SJSA1 (cell line): ENCODE measurements around the gene JMJD4. TPM values are rescaled to one million over a fixed set of nuclear protein-coding genes. Genes with fewer than 3 reads are reported as not detected.

Experiments used
- DNase-seq, 2 experiments: peaks; one replicate each; pipeline ENCODE4 v3.0.0-alpha.2; 2015 to 2020; ENCODE audit warnings: low spot score in 2 of 2, low read depth in 1 of 2
- H3K27ac ChIP-seq: fragments of 250-450 bp; sonication (Bioruptor Pico); 2 replicates; pipeline ENCODE4 v1.5.1; 2020; ENCODE audit warnings: mild to moderate bottlenecking, moderate library complexity
- H3K27me3 ChIP-seq: fragments of 250-450 bp; sonication (Bioruptor Pico); replicated peaks from 2 replicates; pipeline ENCODE4 v1.5.1; 2020; ENCODE audit warnings: mild to moderate bottlenecking, moderate library complexity
- H3K36me3 ChIP-seq: fragments of 250-450 bp; sonication (Bioruptor Pico); 2 replicates; pipeline ENCODE4 v1.5.1; 2020; ENCODE audit warnings: mild to moderate bottlenecking
- H3K4me1 ChIP-seq: fragments of 250-450 bp; sonication (Bioruptor Pico); replicated peaks from 2 replicates; pipeline ENCODE4 v1.6.1; 2021; ENCODE audit warnings: mild to moderate bottlenecking
- H3K4me3 ChIP-seq: fragments of 250-450 bp; sonication (Bioruptor Pico); 2 replicates; pipeline ENCODE4 v1.5.1; 2020; ENCODE audit warnings: mild to moderate bottlenecking
- H3K9me3 ChIP-seq: fragments of 250-450 bp; sonication (Bioruptor Pico); replicated peaks from 2 replicates; pipeline ENCODE4 v1.5.1; 2020; ENCODE audit warnings: mild to moderate bottlenecking
- total RNA-seq: library from RNA; depleted of rRNA; stranded (reverse); fragments of >200 nt; shearing (Covaris generic); gene quantifications from 2 replicates; pipeline ENCODE4 v1.2.3, GENCODE V29; 2014

Gene JMJD4
- total RNA-seq, 1 experiment from 2014 or later = 28.8 TPM

DNA sequence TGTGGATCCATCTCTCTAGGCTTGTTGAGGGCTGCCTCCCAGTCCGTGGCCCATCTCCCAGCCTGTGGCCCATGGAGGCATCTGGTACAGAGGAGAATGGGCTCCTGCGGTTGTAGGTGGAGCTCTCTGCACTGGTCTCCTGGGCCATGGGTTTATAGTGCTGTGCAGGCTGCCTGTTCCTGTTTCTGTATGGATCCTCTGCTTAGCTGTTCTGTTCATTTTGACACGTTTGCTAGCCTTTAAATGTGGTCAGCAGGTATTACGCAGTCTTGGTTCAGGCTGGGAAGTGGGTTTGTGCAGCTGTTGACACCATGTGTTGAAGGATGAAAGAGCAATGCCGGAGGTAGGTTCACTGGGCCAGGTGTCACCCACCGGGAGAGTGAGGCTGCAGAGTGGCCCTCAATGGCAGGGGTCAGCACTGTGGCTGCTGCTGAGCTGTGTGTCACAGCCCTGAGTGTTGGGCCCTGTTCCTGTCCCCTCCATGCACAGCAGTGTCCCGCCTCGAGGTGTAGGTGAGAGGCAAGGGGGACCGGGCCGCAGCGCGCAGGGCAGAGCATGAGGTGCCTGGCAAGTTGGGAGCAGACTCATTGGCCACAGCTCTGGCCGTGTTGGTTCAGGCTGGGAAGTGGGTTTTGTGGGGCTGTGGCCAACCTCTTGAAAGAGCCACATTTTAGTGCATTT, 39.1 kb upstream of the JMJD4 start:
- H3K4me1 ChIP-seq = peaks cover 52% of the 10 kb centered on the region
- no peak overlapping the region for H3K27ac ChIP-seq
- H3K4me3 ChIP-seq = no peak overlapping the region
- H3K9me3 ChIP-seq = no peaks in the 10 kb centered on the region
- peaks cover 18% of the 10 kb centered on the region for H3K36me3 ChIP-seq
- no peaks in the 10 kb centered on the region for H3K27me3 ChIP-seq
- DNase-seq = no peak

DNA sequence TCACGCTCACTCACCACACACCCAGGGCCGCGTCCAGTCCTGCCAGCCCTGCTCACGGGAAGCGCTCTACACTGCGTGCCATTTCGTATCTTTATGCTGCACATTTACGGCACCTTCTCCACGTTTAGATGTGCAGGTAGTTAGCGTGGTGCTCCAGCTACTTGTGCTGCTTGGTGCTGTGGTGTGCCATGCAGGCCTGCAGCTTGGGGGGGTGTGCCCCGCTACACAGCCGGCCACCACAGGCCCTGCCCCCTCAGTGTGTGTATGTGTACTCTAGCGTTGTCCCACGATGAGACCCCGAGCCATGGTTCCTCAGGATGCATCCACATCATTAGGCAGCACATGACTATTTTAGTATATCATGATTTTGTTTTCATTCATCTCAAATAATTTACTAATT, 38.5 kb upstream of the JMJD4 start:
- Histone ChIP-seq H3K36me3 (peaks cover 21% of the 10 kb centered on the region), H3K4me3 (no peak overlapping the region), H3K27ac (no peak overlapping the region), H3K27me3 (no peaks in the 10 kb centered on the region), H3K9me3 (no peaks in the 10 kb centered on the region), H3K4me1 (peaks cover 46% of the 10 kb centered on the region)
- no peak for DNase-seq

DNA sequence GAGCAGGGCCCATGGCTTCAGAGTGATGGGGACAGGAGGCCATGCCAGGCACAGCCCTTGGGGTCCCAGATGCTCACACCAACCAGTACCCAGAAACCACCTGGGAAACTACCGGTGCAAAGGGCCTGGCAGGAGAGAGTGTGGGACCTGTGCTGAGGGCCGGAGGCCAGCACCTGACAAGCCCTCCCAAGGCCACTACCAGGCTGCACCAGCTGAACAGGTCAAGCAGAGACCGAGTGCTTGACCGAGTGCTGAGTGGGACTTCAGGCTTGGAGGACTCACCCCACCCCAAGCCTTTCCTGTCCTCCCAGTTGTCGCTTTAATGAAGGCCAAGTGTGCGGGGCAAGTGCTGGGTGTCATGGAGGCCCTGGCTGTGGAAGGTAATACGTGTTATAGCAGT, 36.7 kb upstream of the JMJD4 start:
- no peak overlapping the region for H3K4me3 ChIP-seq
- DNase-seq = no peak
- peaks cover 33% of the 10 kb centered on the region for H3K4me1 ChIP-seq
- no peaks in the 10 kb centered on the region for H3K27me3 ChIP-seq
- H3K36me3 ChIP-seq = peaks cover 39% of the 10 kb centered on the region
- no peaks in the 10 kb centered on the region for H3K9me3 ChIP-seq
- no peak overlapping the region for H3K27ac ChIP-seq

DNA sequence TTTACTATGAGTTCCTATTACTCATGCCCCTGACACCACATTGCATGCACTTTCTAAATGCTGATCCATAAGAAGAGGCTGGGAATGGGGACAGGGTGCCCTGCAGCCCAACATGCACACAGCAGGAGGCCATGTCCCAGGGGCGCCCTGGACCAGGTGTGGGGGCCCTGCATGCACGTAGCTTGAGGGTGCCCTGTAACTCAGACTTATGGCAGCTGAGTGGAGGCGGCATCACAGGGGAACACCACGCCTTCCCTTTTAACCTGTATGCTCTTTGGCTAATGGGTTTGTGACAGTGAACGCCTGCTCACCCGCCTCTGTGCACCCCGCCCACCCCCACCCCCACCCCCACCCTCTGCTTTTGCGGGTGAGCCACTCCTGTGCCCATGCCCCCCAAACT, 36.2 kb upstream of the JMJD4 start:
- H3K27ac ChIP-seq = no peak overlapping the region
- H3K4me3 ChIP-seq = no peak overlapping the region
- no peaks in the 10 kb centered on the region for H3K9me3 ChIP-seq
- peaks cover 30% of the 10 kb centered on the region for H3K4me1 ChIP-seq
- DNase-seq = no peak
- H3K36me3 ChIP-seq = peaks cover 42% of the 10 kb centered on the region
- H3K27me3 ChIP-seq = no peaks in the 10 kb centered on the region

DNA sequence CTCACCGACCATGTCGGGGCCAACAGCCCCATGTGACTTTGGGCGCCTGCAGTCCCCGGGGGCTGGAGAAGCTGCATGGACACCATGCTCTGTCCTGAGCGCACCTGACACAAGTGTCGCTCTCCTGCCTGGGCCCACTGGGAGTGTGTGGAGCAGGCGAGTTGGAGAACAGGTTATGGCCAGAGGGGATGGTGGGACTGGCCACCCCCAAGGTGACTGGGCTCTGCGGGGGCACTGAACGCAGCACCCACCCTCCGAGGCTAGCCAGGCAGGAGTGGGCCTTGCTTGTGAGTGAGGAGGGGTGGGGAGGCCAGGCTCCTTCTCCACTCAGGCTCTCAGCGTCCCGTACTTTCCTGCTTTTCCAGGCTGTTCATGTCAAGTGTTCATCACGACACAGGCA, 35.7 kb upstream of the JMJD4 start:
- Histone ChIP-seq H3K27me3 (no peaks in the 10 kb centered on the region), H3K27ac (no peak overlapping the region), H3K36me3 (peaks cover 44% of the 10 kb centered on the region), H3K4me1 (peaks cover 30% of the 10 kb centered on the region), H3K9me3 (no peaks in the 10 kb centered on the region), H3K4me3 (no peak overlapping the region)
- DNase-seq = no peak

DNA sequence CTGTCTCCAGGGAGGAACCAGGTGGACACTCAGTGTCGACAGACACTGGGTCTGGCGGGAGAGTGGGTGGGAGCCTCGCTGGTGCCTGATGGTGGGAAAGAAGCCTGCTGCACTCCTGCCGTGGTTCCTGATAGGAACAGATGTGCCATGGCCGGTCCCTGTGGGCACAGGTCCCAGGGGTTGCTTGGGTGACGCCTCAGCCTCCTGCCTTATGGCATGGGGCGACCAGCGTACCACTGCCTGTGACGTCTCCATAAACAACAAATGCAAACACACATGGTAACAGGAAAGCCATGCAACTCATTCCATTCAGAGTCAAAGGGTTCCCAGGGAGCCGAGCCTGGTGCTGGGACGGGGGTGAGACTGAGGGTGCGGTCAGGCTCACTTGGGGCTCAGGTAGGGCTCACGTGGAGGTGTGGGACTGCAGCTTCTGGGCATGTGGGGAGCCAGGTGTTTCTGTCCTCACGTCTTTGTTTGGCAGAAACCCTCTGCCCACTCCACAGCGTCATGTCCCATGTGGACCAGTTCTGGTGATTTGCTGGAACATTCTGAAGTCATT, 34.9 kb upstream of the JMJD4 start:
- Histone ChIP-seq H3K4me3 (no peak overlapping the region), H3K36me3 (peaks cover 47% of the 10 kb centered on the region), H3K27me3 (no peaks in the 10 kb centered on the region), H3K27ac (no peak overlapping the region), H3K9me3 (no peaks in the 10 kb centered on the region), H3K4me1 (peaks cover 23% of the 10 kb centered on the region)
- no peak for DNase-seq

DNA sequence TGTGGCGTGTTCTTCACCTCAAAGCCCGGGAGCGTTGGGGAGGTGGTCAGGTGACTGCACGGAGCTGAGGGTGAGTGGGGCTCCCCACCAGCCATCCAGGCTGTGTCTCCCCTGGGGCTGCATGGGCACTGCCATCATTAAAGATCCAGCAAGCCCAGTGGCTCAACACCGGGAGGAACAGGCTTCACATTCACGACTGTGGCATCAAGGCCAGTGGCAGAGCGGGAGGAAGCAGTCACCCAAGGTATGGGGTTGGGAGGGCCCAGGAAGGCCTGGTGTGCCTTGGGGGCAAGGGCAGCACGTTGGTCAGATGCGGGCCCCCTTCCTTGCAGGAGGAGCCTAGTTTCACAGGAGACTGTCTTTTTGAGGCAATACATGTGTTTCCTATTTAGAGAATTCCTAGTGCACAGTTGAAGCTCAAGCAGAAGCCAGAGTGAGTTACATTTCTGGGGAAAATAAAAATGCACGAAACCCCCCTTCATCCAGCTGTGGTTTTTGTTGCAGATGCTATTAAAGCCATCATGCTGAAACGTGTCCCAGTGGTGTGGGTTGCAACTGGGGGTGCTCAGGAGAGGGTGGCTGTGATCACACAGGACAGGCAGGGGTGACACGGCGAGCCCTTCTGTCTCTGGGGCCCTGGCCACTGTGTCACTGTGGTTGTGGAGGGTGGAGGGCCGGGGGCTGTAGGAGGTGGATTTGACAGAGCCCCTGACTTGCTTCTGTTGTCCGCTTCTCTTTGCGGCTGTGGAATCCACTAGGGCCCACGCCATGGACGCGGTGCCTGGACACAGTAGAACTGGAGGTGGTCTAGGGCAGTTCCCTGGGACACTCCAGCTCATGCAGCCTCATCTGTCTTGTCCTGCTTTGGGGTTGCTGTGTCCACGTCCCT, 34.2 kb upstream of the JMJD4 start:
- peaks cover 46% of the 10 kb centered on the region for H3K36me3 ChIP-seq

DNA sequence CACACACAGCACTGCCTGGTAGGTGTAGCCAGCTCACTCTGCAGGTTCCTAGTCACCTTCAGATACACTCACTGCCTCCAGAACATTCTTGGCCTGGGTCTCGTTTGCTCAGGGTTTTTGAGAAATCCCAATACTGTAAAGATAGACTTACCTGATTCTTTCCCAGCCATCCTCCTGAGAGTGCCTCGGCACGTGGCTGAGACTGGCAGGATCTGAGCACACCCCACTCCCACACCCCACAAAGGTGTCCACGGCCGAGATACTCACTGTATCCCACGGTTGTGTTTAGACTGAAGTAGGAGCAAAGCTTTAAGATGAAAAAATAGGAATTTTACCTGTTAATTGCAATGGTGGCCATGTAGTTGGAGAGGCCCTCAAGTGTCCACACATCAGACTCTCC, 33.5 kb upstream of the JMJD4 start:
- Histone ChIP-seq H3K27ac (no peak overlapping the region), H3K36me3 (peaks cover 47% of the 10 kb centered on the region), H3K4me3 (no peak overlapping the region), H3K27me3 (no peaks in the 10 kb centered on the region), H3K9me3 (no peaks in the 10 kb centered on the region), H3K4me1 (peaks cover 14% of the 10 kb centered on the region)
- no peak for DNase-seq

More for the DNA sequence above, 34.2 kb upstream of the JMJD4 start:
- no peak overlapping the region for H3K27ac ChIP-seq
- peaks cover 16% of the 10 kb centered on the region for H3K4me1 ChIP-seq
- H3K27me3 ChIP-seq = no peaks in the 10 kb centered on the region
- no peak overlapping the region for H3K4me3 ChIP-seq
- no peaks in the 10 kb centered on the region for H3K9me3 ChIP-seq
- no peak for DNase-seq

DNA sequence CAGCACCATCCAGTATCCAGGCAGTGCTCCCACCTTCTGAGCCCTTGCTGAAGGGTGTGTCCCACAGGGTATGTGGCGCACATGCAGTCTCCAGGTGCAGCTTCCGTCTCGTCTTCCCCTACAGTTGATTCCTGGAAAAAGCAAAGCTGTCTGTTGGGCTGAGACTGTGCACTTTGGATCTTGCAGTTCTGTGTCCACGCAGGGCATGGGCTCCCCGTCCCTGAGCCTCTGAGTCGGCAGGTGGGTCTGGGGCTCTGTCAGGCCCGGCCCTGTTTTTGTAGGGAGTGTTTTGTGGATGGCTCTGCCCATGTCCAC, 33.0 kb upstream of the JMJD4 start:
- Histone ChIP-seq H3K27ac (no peak overlapping the region), H3K36me3 (peaks cover 50% of the 10 kb centered on the region), H3K4me1 (peaks cover 13% of the 10 kb centered on the region), H3K27me3 (no peaks in the 10 kb centered on the region), H3K4me3 (no peak overlapping the region), H3K9me3 (no peaks in the 10 kb centered on the region)
- no peak for DNase-seq

DNA sequence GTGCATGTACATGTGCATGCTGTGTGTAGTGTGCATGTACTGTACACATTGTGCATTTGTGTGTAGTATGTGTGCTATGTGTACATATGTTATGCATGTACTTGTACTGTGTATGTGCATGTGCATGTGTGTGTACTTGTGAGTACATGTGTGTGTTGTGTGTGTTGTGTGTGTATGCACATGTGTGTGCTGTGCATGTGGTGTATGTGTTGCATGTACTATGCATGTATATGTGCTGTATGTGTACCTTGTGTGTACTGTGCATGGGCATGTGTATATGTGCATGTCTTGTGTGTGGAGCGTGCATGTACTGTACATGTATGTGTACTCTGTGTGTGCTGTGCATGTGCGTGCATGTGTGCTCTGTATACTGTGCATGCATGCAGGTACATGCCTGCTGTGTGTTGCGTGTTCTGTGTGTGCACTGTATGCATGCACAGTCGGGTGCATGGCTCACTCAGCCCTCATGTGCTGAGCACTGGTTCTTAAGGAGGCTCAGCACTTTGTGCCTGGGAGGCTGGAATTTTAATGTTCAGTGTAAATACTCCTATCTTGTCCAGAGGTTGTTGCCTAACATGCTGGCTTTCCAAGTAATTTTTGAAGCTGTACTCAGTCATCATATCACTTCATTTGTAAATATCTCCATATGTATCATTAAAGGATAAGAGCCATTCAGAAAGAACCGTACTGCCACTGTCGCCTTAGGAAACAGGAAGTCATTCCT, 32.5 kb upstream of the JMJD4 start:
- Histone ChIP-seq H3K4me3 (no peak overlapping the region), H3K27ac (no peak overlapping the region), H3K36me3 (peaks cover 51% of the 10 kb centered on the region), H3K4me1 (peaks cover 15% of the 10 kb centered on the region), H3K27me3 (no peaks in the 10 kb centered on the region), H3K9me3 (no peaks in the 10 kb centered on the region)
- no peak for DNase-seq

DNA sequence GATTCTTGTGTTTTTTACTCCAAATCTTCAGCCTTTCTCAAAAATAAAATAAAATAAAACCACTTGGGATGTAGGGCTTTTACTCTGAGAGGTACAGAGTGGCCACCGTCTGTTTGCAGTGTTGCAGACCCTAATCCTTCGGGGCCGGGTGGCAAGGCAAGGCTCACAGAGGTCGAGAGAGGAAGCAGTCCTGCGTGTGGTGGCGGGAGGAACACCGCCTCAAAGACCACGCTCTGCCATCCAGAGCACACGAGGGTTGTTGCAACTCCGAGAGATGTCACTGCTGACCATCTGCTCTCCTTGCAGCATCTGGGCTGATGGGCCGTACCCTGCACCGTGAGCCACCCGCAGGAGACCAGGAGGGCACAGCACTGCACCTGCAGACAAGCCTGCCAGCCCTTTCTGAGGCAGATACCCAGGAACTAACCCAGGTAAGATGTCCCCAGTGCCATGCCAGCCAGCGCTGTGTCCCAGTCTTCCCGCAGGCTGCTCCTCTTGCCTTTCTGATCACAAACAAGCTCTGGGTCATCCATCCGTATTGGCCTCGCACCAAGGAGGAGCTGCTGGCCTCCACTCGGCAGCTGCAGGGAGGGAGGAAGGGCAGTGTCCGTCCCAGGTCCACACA, 31.7 kb upstream of the JMJD4 start:
- Histone ChIP-seq H3K4me1 (peaks cover 21% of the 10 kb centered on the region), H3K9me3 (no peaks in the 10 kb centered on the region), H3K4me3 (no peak overlapping the region), H3K27ac (no peak overlapping the region), H3K36me3 (peaks cover 57% of the 10 kb centered on the region), H3K27me3 (no peaks in the 10 kb centered on the region)
- no peak for DNase-seq

DNA sequence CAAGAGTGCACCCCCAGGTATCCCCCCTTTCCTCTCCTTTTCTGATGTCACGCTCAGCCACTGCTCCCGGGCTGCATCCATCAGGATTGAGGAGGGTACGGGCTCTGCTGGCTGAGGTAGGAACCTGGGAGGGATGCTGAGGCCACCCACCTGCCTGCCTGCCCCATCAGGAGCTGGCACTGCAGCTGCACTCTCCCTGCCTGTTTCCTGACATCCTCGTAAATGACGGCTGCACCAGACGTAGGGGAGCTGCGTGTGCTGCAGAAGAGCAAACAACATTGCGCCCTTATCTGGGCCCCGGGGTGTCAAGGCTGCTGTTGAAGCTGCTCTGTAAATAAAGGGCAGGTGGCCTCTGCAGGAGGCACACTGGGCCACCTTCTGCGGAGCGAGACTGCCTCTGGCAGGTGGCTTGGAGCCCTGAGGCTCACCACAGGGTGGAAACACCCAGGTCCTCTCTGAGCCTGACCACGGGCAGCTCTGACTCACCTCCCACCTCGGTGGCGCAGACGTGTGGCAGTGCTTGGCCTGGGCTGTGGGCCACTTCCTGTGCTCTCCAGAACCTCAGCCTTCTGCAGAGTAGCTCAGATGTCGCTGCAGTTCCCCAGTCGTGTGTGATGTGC, 31.0 kb upstream of the JMJD4 start:
- Histone ChIP-seq H3K4me1 (peaks cover 21% of the 10 kb centered on the region), H3K4me3 (no peak overlapping the region), H3K36me3 (peaks cover 64% of the 10 kb centered on the region)

More for the DNA sequence above, 31.0 kb upstream of the JMJD4 start:
- Histone ChIP-seq H3K27ac (no peak overlapping the region), H3K27me3 (no peaks in the 10 kb centered on the region), H3K9me3 (no peaks in the 10 kb centered on the region)
- DNase-seq = no peak
